Coronary artery (tissue), 2 donors: ENCODE data around the gene VSIG4.

ENCODE experiments used
- DNase-seq: peaks from one replicate; pipeline ENCODE4 v3.0.0-alpha.2; 2017; ENCODE audit warnings: low spot score
- H3K27ac ChIP-seq, 2 donors: fragments of 200-600 bp; sonication (generic); one replicate each; pipeline ENCODE4 v1.5.1; 2016 to 2019
- H3K4me3 ChIP-seq: fragments of 200-600 bp; sonication (generic); 2 replicates; pipeline ENCODE4 v1.5.1; 2016; ENCODE audit warnings: mild to moderate bottlenecking, moderate library complexity
- TF ChIP-seq, protein P1 (sequence below): fragments of 200-600 bp; sonication (generic); IDR thresholded peaks from one replicate; pipeline ENCODE4 v1.5.1; 2019; ENCODE audit warnings: antibody characterized with exemption

Gene VSIG4

DNA sequence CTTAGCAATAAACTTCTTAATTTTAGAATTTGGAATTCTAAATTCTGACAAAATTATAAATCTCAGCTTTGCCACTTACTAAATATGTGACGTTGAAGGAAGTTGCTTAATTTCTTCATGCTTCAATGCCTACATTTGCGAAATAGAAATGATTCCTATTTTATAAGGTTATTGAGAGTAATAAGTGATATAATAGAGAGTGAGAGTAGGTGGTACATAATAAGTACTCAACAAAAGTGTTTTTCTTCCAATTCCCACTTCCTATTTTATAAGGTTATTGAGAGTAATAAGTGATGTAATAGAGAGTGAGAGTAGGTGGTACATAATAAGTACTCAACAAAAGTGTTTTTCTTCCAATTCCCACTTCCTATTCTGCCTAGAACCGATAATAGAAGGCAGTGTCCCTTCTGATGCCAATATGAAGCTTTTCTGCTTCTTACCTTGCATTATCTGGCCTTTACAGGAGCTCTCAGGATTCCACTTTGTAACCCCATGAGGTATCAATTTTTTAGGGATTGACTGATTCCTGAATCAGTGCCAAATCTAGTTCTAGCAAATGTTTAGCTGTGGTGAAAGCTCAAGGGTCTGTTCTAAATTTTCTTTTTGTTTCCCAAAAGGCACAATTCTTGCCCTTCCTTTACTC is 31.4 kb downstream of the VSIG4 start:
- no peak overlapping the region for H3K27ac ChIP-seq
- TF ChIP-seq, protein P1, sequence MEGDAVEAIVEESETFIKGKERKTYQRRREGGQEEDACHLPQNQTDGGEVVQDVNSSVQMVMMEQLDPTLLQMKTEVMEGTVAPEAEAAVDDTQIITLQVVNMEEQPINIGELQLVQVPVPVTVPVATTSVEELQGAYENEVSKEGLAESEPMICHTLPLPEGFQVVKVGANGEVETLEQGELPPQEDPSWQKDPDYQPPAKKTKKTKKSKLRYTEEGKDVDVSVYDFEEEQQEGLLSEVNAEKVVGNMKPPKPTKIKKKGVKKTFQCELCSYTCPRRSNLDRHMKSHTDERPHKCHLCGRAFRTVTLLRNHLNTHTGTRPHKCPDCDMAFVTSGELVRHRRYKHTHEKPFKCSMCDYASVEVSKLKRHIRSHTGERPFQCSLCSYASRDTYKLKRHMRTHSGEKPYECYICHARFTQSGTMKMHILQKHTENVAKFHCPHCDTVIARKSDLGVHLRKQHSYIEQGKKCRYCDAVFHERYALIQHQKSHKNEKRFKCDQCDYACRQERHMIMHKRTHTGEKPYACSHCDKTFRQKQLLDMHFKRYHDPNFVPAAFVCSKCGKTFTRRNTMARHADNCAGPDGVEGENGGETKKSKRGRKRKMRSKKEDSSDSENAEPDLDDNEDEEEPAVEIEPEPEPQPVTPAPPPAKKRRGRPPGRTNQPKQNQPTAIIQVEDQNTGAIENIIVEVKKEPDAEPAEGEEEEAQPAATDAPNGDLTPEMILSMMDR = no peak
- no peak overlapping the region for H3K4me3 ChIP-seq
- no peak for DNase-seq

DNA sequence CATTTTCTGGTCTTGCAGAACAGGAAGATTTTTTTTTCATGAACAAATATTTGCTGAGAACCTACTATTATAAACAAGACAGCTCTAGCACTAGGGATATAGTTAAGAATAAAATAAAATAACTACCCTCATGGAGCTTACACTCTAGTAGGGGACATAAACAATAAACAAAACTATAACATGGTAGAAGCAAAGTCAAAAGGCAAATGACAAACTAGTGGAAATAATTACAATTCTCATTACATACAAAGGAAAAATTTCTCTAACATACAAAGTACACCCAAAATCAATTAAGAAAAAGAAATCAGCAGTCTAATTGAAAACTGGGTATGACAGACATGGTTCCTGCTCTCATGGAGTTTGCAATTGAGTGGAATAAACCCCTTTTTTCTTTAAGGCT is 32.0 kb downstream of the VSIG4 start:
- H3K4me3 ChIP-seq = no peak overlapping the region
- H3K27ac ChIP-seq = no peak overlapping the region
- no peak for DNase-seq
- TF ChIP-seq, protein P1 = no peak

DNA sequence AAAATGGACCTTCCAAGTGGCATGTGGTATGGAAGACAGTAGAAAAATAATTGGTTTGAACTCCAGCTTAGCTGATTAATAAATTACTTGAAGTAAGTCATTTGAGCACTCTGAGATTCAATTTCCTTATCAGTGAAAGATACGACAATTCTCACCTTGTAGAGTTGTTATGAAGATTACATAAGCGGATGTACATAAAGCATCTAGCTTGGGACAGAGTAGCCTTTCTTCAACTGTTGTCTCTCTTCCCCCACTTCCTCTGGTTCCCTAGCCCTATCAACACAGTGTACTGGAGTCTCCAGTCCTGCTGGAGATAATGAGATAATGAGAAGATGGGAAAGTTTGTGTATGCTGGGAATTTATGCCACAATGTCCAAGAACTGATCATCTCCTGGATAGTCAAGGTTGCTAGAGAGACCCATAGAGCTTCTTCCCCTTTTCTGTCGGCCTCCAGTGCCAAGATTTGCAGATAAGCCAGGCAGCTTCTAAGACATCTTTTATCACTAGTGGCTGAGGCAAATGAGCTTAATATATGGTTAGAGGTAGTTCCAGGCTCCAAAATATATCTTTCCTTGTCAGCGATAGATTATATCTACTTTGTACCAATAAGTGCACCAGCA is 33.9 kb downstream of the VSIG4 start:
- DNase-seq = no peak
- Histone ChIP-seq H3K4me3 (no peak overlapping the region), H3K27ac (no peak overlapping the region)
- TF ChIP-seq, protein P1 = no peak

DNA sequence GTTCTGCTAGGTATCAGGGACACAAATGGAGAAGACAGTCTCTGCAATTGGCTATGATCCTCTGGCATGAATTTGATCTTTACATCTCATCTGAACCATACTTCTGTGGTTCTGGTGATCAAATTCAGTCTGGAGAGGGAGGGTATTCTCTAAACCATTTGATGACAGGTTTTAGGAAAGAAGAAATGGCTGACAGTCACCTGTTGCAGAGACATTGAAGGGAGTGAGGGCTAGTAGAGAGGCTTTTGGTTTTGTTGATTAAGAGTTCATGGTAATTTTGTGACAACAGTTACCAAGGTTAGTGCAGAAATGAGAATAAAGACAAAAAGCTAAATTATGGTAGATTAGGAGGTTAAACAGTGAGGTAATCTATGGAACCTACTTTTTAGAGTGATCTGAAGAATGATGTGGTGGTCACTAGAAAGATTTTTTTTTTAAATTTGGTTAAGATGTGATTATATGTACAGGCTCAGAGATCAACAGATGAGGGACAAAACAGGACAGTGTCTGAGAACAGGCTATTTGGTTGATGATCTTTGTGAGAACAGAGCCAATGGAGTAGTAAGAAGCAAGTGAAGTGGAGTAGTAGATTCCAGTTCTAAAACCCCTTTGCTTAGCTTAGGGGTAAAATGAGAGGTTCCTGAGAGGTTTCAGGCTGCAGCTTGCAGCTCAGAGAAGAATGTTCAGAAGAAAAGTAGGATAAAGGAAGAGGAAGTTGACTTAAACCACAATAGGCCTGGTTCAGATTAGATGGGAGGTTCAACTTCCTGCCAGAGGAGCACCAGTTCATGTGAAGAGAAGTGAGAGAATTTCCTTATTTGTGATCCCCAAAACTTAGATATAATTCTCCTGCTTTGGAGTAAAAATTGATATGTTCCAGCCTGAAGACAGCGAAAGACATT is 34.7 kb downstream of the VSIG4 start:
- Histone ChIP-seq H3K4me3 (no peak overlapping the region), H3K27ac (no peak overlapping the region)
- no peak for DNase-seq
- TF ChIP-seq, protein P1 = no peak

DNA sequence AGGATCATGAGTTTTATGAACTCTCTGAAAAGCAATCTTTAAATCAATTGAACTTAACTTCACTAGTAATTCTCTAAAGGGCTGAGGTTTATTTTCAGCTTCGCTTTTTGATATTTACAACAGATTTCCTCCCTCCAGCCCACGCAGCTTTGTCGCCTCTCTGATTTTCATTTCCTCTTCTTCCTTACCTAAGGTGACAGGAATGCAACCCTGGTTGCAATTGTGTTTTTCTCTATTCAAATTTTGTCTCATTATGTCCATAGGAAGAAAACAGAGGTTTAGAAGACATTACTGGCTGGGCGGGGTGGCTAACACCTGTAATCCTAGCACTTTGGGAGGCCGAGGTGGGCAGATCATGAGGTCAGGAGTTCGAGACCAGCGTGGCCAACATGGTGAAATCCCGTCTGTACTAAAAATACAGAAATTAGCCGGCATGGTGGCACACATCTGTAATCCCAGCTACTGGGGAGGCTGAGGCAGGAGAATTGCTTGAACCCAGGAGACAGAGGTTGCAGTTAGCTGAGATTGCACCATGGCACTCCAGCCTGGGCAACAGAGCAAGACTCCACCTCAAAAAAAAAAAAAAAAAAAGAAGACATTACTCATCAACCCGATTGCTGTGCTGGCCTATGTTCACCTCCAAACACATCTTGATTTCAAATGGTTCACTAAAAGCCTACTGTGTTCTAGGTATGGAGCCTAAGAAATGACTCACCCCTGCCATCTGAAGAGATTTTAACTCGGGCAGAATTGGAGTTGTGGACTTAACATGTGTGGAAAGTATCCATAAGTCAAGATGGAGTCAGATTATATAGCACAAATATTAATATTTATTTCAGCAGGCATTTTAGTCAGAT is 36.8 kb downstream of the VSIG4 start:
- no peak for DNase-seq
- H3K4me3 ChIP-seq = no peak overlapping the region
- H3K27ac ChIP-seq = no peak overlapping the region
- TF ChIP-seq, protein P1 = no peak

DNA sequence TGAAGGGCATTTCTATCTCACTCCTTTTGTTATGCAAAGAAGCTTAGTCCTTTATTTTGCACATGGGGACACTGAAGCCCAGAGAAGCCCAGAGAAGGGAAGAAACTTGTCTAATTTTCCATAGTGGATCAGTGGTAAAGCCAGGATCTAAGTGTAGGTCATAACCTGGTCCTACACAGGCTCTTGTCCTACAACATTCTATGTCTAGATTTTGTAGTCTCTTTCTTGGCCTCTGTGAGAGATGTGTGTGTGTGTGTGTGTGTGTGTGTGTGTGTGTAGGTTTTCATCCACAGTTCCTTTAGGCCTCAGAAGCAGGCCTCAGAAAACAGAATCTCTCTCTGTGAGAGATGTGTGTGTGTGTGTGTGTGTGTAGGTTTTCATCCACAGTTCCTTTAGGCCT is 38.3 kb downstream of the VSIG4 start:
- Histone ChIP-seq H3K27ac (no peak overlapping the region), H3K4me3 (no peak overlapping the region)
- TF ChIP-seq, protein P1 = no peak
- no peak for DNase-seq
